Measurements from ENCODE around the gene DNAH7. TPM values are rescaled to one million over a fixed set of nuclear protein-coding genes. Genes with fewer than 3 reads are reported as not detected.

Gene DNAH7
- total RNA-seq, 1 donor from 2014 or later, result 1.2 TPM

DNA sequence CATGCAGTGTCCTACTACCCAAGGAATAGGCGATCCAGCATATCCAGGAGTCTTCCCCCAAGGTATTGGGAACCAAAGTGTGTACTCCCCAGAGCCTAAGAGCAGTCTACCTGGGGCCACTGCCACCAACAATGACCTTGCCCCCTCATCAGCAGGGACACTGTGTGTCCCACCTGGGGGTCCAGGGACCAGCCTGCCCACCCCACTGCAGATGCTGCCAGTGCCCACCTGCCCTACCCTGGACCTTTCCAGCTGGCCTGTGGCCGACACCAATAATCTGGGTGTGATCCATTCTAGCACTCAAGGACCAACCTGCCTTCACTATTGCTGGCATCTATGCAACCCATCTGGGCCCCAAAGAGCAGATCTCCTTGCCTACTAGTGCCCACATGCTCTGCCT lies 32.2 kb downstream of the DNAH7 start:
- no peaks in the 10 kb centered on the region for H3K36me3 ChIP-seq (ENCODE audit: insufficient read depth, low read length)
- H4K20me1 ChIP-seq (ENCODE audit: insufficient read depth, low read length), result no peaks in the 10 kb centered on the region
- Mint-ChIP-seq H3K4me1 (ENCODE audit: low read depth, unreplicated experiment) (no peaks in the 10 kb centered on the region), H3K36me3 (ENCODE audit: low read depth, unreplicated experiment) (peaks cover 3% of the 10 kb centered on the region), H3K4me3 (ENCODE audit: unreplicated experiment) (no peak overlapping the region), H3K9me3 (ENCODE audit: unreplicated experiment) (peaks cover 11% of the 10 kb centered on the region), H3K27me3 (ENCODE audit: low read depth, unreplicated experiment) (no peaks in the 10 kb centered on the region), H3K27ac (ENCODE audit: unreplicated experiment) (no peak overlapping the region)
- DNase-seq (ENCODE audit: low read depth), result no peak
- no peak for FAIRE-seq
- no peaks in the 10 kb centered on the region for H3K79me2 ChIP-seq (ENCODE audit: insufficient read depth, low read length)
- no peaks in the 10 kb centered on the region for H3K27me3 ChIP-seq (ENCODE audit: insufficient read depth, low read length)
- no peak overlapping the region for H3K9ac ChIP-seq (ENCODE audit: low read length)
- TF ChIP-seq, protein P1, sequence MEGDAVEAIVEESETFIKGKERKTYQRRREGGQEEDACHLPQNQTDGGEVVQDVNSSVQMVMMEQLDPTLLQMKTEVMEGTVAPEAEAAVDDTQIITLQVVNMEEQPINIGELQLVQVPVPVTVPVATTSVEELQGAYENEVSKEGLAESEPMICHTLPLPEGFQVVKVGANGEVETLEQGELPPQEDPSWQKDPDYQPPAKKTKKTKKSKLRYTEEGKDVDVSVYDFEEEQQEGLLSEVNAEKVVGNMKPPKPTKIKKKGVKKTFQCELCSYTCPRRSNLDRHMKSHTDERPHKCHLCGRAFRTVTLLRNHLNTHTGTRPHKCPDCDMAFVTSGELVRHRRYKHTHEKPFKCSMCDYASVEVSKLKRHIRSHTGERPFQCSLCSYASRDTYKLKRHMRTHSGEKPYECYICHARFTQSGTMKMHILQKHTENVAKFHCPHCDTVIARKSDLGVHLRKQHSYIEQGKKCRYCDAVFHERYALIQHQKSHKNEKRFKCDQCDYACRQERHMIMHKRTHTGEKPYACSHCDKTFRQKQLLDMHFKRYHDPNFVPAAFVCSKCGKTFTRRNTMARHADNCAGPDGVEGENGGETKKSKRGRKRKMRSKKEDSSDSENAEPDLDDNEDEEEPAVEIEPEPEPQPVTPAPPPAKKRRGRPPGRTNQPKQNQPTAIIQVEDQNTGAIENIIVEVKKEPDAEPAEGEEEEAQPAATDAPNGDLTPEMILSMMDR (IDR thresholded peaks at IDR 0.05; ENCODE audit: insufficient read depth, low read depth, low read length), result no peak
- TF ChIP-seq EZH2 (IDR thresholded peaks at IDR 0.05; ENCODE audit: insufficient read depth, low read length), result no peak
- H3K4me1 ChIP-seq (ENCODE audit: insufficient read depth, low read length), result no peaks in the 10 kb centered on the region
- no peak overlapping the region for H3K4me2 ChIP-seq (ENCODE audit: low read length)
- no peak overlapping the region for H2AFZ ChIP-seq (ENCODE audit: low read depth, low read length)
- no peak overlapping the region for H3K4me3 ChIP-seq (ENCODE audit: insufficient read depth, low read depth, low read length)
- H3K9me3 ChIP-seq (ENCODE audit: insufficient read depth, low read depth, low read length), result no peaks in the 10 kb centered on the region
- no peak overlapping the region for H3K27ac ChIP-seq (ENCODE audit: low read depth, low read length)

DNA sequence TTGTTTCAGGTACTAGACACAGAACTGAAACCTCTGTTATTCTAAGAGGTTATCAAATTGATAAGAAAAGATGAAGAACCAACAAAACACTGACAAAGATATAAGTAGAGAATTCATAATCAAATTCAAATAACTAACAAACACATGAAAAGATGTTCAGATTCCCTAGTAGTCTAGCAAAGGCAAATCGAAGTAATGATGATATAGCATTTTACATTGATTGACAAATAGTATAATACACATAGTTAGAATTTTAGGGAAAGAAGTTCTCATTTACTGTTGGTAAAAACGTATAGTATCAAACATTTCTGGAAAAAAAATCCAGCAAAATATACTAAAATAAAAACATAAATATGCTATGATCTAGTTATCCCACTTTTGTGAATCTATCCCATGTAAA lies 50.6 kb downstream of the DNAH7 start:
- Histone ChIP-seq H3K4me3 (ENCODE audit: insufficient read depth, low read depth, low read length) (no peak overlapping the region), H3K79me2 (ENCODE audit: insufficient read depth, low read length) (no peaks in the 10 kb centered on the region), H4K20me1 (ENCODE audit: insufficient read depth, low read length) (no peaks in the 10 kb centered on the region), H2AFZ (ENCODE audit: low read depth, low read length) (no peak overlapping the region), H3K9me3 (ENCODE audit: insufficient read depth, low read depth, low read length) (no peaks in the 10 kb centered on the region), H3K27ac (ENCODE audit: low read depth, low read length) (no peak overlapping the region), H3K4me2 (ENCODE audit: low read length) (no peak overlapping the region), H3K36me3 (ENCODE audit: insufficient read depth, low read length) (no peaks in the 10 kb centered on the region), H3K9ac (ENCODE audit: low read length) (no peak overlapping the region), H3K27me3 (ENCODE audit: insufficient read depth, low read length) (no peaks in the 10 kb centered on the region), H3K4me1 (ENCODE audit: insufficient read depth, low read length) (no peaks in the 10 kb centered on the region)
- Mint-ChIP-seq H3K36me3 (ENCODE audit: low read depth, unreplicated experiment) (no peaks in the 10 kb centered on the region), H3K4me1 (ENCODE audit: low read depth, unreplicated experiment) (no peaks in the 10 kb centered on the region), H3K4me3 (ENCODE audit: unreplicated experiment) (no peak overlapping the region), H3K9me3 (ENCODE audit: unreplicated experiment) (no peaks in the 10 kb centered on the region), H3K27me3 (ENCODE audit: low read depth, unreplicated experiment) (no peaks in the 10 kb centered on the region), H3K27ac (ENCODE audit: unreplicated experiment) (no peak overlapping the region)
- no peak for TF ChIP-seq EZH2 (IDR thresholded peaks at IDR 0.05; ENCODE audit: insufficient read depth, low read length)
- TF ChIP-seq, protein P1 (IDR thresholded peaks at IDR 0.05; ENCODE audit: insufficient read depth, low read depth, low read length), result no peak
- DNase-seq (ENCODE audit: low read depth), result no peak
- FAIRE-seq, result no peak

GRCh38 chr2:196012314-196012713 lies 56.3 kb downstream of the DNAH7 start:
- Histone ChIP-seq H4K20me1 (ENCODE audit: insufficient read depth, low read length) (no peaks in the 10 kb centered on the region), H3K9me3 (ENCODE audit: insufficient read depth, low read depth, low read length) (no peaks in the 10 kb centered on the region), H3K9ac (ENCODE audit: low read length) (no peak overlapping the region), H3K4me3 (ENCODE audit: insufficient read depth, low read depth, low read length) (no peak overlapping the region), H3K4me1 (ENCODE audit: insufficient read depth, low read length) (no peaks in the 10 kb centered on the region), H3K27me3 (ENCODE audit: insufficient read depth, low read length) (no peaks in the 10 kb centered on the region), H3K36me3 (ENCODE audit: insufficient read depth, low read length) (no peaks in the 10 kb centered on the region), H3K4me2 (ENCODE audit: low read length) (no peak overlapping the region), H2AFZ (ENCODE audit: low read depth, low read length) (no peak overlapping the region), H3K27ac (ENCODE audit: low read depth, low read length) (no peak overlapping the region), H3K79me2 (ENCODE audit: insufficient read depth, low read length) (no peaks in the 10 kb centered on the region)
- H3K36me3 Mint-ChIP-seq (ENCODE audit: low read depth, unreplicated experiment), result peaks cover 2% of the 10 kb centered on the region
- no peaks in the 10 kb centered on the region for H3K27me3 Mint-ChIP-seq (ENCODE audit: low read depth, unreplicated experiment)
- no peak overlapping the region for H3K4me3 Mint-ChIP-seq (ENCODE audit: unreplicated experiment)
- H3K4me1 Mint-ChIP-seq (ENCODE audit: low read depth, unreplicated experiment), result no peaks in the 10 kb centered on the region
- no peak for DNase-seq (ENCODE audit: low read depth)
- no peak for FAIRE-seq
- TF ChIP-seq, protein P1 (IDR thresholded peaks at IDR 0.05; ENCODE audit: insufficient read depth, low read depth, low read length), result no peak
- no peak for TF ChIP-seq EZH2 (IDR thresholded peaks at IDR 0.05; ENCODE audit: insufficient read depth, low read length)
- no peak overlapping the region for H3K27ac Mint-ChIP-seq (ENCODE audit: unreplicated experiment)
- H3K9me3 Mint-ChIP-seq (ENCODE audit: unreplicated experiment), result no peaks in the 10 kb centered on the region
